BE2C (cell line): Measurements from ENCODE around the gene SIGLEC8. TPM values are rescaled to one million over a fixed set of nuclear protein-coding genes. Genes with fewer than 3 reads are reported as not detected.

ENCODE experiments used
- DNase-seq: peaks from one replicate; pipeline ENCODE4 v3.0.0-alpha.2; 2020
- H3K27me3 ChIP-seq: fragments of 250-450 bp; sonication (Bioruptor Pico); 2 replicates; pipeline ENCODE4 v1.5.1; 2020; ENCODE audit warnings: mild to moderate bottlenecking
- H3K36me3 ChIP-seq: fragments of 250-450 bp; sonication (Bioruptor Pico); 2 replicates; pipeline ENCODE4 v1.5.1; 2020; ENCODE audit warnings: mild to moderate bottlenecking
- H3K4me1 ChIP-seq: fragments of 250-450 bp; sonication (Bioruptor Pico); 2 replicates; pipeline ENCODE4 v1.5.1; 2020
- H3K4me3 ChIP-seq: 2 replicates; pipeline ENCODE4 v1.5.1; 2011; ENCODE audit warnings: low read depth, low read length
- H3K9me3 ChIP-seq: fragments of 250-450 bp; sonication (Bioruptor Pico); 2 replicates; pipeline ENCODE4 v1.5.1; 2020
- CTCF ChIP-seq: IDR thresholded peaks from 2 replicates; pipeline ENCODE4 v1.5.1; 2012; ENCODE audit warnings: mild to moderate bottlenecking, low read depth, low read length
- polyA plus RNA-seq: library from polyadenylated mRNA; unstranded; fragments of >200 nt; gene quantifications from one replicate; pipeline ENCODE4 v1.2.1, GENCODE V29; 2012; ENCODE audit warnings: low read depth, missing spikeins; ENCODE audit not compliant: insufficient read length, insufficient read depth

The SIGLEC8 gene
- not detected for polyA plus RNA-seq

DNA sequence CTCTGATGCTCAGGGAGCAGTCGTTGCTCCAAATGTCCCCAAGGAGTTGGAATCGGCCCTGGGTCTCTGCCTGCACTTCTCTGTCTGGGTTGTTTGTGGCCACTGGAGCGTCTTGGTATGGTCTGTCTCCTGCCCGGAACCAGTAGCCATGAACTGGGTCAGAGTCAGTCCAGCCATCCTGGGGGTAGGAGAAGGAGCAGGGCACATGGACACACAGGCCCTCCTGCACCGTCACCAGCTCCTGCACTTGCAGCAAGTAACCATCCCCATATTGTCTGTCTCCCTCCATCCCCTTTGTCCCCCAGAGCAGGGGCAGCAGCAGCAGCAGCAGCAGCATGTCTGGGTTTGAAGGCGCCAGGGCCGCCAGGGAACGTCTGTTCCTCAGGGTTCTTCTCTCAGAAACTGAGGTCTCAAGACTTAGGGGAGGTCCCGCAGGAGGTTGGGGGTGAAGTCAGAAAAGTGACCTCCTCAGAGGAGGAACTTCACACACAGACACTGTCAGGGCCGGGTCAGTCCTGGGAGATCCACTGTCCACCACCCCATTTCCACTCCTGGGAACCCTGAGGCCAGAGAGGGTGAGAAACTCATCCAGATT, at the start of gene SIGLEC8:
SIGLEC8 (minus strand) TSS at position 404 of the 595 bp plus-strand sequence; CDS start at position 337, 67 bp downstream.
- 0 out of 2 replicates have a peak, but pooled peaks cover 4% of the 10 kb centered on the region for H3K27me3 ChIP-seq
- H3K4me3 ChIP-seq: no peak within 1 kb of the TSS
- H3K36me3 ChIP-seq: no peaks in the 10 kb centered on the region
- no peak for TF ChIP-seq CTCF
- H3K9me3 ChIP-seq: no peaks in the 10 kb centered on the region
- no peak for DNase-seq
- H3K4me1 ChIP-seq: no peaks in the 10 kb centered on the region

- no peaks in the 10 kb centered on the region for H3K9me3 ChIP-seq
- no peak overlapping the region for H3K4me3 ChIP-seq
- no peak for DNase-seq
- no peaks in the 10 kb centered on the region for H3K36me3 ChIP-seq
- H3K27me3 ChIP-seq: peaks cover 9% of the 10 kb centered on the region
- no peak for TF ChIP-seq CTCF
- H3K4me1 ChIP-seq: no peaks in the 10 kb centered on the region
These were observed 49.4 kb upstream of the SIGLEC8 start for GRCh38 chr19:51507640-51508058.

GRCh38 chr19:51507192-51507591, 48.9 kb upstream of the SIGLEC8 start:
- no peak for TF ChIP-seq CTCF
- Histone ChIP-seq H3K36me3 (no peaks in the 10 kb centered on the region), H3K4me3 (no peak overlapping the region), H3K4me1 (no peaks in the 10 kb centered on the region), H3K27me3 (peaks cover 9% of the 10 kb centered on the region), H3K9me3 (no peaks in the 10 kb centered on the region)
- no peak for DNase-seq

- TF ChIP-seq CTCF: no peak
- Histone ChIP-seq H3K4me3 (no peak overlapping the region), H3K36me3 (no peaks in the 10 kb centered on the region), H3K27me3 (peaks cover 9% of the 10 kb centered on the region; the same call in 1 of the 2 replicates), H3K4me1 (no peaks in the 10 kb centered on the region), H3K9me3 (no peaks in the 10 kb centered on the region)
- DNase-seq: no peak
These were observed 47.6 kb upstream of the SIGLEC8 start for GRCh38 chr19:51505904-51506303.

DNA sequence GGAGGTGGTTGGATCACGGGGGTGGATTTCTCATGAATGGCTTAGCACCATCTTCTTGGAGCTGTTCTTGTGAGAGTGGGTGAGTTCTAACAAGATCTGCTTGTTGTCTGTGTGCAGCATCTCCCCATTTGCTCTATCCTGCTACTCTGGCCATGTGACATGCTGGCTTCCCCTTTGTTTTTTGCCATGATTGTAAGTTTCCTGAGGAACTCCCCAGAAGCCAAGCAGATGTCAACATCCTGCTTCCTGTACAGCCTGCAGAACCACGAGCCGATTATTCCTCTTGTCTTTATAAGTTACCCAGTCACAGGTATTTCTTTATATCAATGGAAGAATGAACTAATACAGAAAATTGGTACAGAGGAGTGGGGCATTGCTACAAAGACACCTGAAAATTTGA, 45.6 kb upstream of the SIGLEC8 start:
- no peak for TF ChIP-seq CTCF
- H3K4me1 ChIP-seq: no peaks in the 10 kb centered on the region
- no peaks in the 10 kb centered on the region for H3K9me3 ChIP-seq

DNA sequence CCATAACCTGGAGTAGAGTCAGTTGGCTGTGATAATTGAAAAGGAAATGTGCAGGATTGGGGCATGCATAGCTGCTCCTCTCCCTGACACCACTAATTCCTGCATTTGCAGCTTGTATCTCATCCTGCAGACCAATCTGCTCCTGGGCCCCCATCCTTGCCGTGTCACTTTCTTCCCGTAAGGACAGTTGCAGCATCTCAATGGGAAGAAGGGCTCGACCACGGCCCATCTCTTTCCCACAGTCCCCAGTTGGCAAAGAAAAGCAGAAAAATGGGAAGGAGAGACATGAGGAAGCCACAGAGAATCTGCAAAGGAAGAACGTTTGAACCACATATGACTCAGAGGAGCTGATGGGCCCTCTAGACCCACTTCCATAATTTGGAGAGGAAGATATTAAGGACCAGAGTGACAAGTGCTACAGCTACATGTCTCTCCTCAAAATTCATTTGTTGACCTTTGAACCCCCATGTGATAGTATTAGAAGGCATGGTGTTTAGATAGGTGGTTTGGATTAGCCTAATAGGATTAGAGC, 45.1 kb upstream of the SIGLEC8 start:
- TF ChIP-seq CTCF: no peak
- DNase-seq: no peak

More for the DNA sequence above, 45.6 kb upstream of the SIGLEC8 start:
- DNase-seq: no peak
- Histone ChIP-seq H3K36me3 (no peaks in the 10 kb centered on the region), H3K27me3 (peaks cover 1% of the 10 kb centered on the region; the same call in 1 of the 2 replicates), H3K4me3 (no peak overlapping the region)

More for the DNA sequence above, 45.1 kb upstream of the SIGLEC8 start:
- H3K27me3 ChIP-seq: no peaks in the 10 kb centered on the region; the same call in 1 of the 2 replicates
- no peak overlapping the region for H3K4me3 ChIP-seq
- H3K9me3 ChIP-seq: no peaks in the 10 kb centered on the region
- H3K4me1 ChIP-seq: no peaks in the 10 kb centered on the region
- no peaks in the 10 kb centered on the region for H3K36me3 ChIP-seq
